Measurements from ENCODE around the gene IZUMO3.
"Not testable (repeated sequence)": the region's sequence is repeated elsewhere in the genome, so short reads cannot be mapped to it uniquely, and the experiment has no call there.

Gene IZUMO3

GRCh38 chr9:24545847-24546522 is at the start of gene IZUMO3:
IZUMO3 (minus strand) TSS chr9:24545897; CDS start chr9:24545649, 248 bp downstream.
- Mint-ChIP-seq H3K9me3 (peaks cover 71% of the 10 kb centered on the region), H3K4me1 (ENCODE audit: low read depth) (no peaks in the 10 kb centered on the region), H3K27me3 (ENCODE audit: low read depth) (no peaks in the 10 kb centered on the region), H3K36me3 (ENCODE audit: low read depth) (no peaks in the 10 kb centered on the region), H3K4me3 (no peak within 1 kb of the TSS), H3K27ac (no peak within 1 kb of the TSS)
- DNase-seq (ENCODE audit: low spot score) = no peak

- Mint-ChIP-seq H3K36me3 (ENCODE audit: low read depth) (no peaks in the 10 kb centered on the region), H3K4me3 (no peak overlapping the region), H3K9me3 (peaks cover 51% of the 10 kb centered on the region), H3K27me3 (ENCODE audit: low read depth) (no peaks in the 10 kb centered on the region), H3K27ac (no peak overlapping the region), H3K4me1 (ENCODE audit: low read depth) (no peaks in the 10 kb centered on the region)
- DNase-seq (ENCODE audit: low spot score) = no peak
Observed at GRCh38 chr9:24594234-24594850, 48.6 kb upstream of the IZUMO3 start.

- DNase-seq (ENCODE audit: low spot score) = no peak
- Mint-ChIP-seq H3K27ac (no peak overlapping the region), H3K4me3 (no peak overlapping the region), H3K4me1 (ENCODE audit: low read depth) (no peaks in the 10 kb centered on the region), H3K9me3 (peaks cover 36% of the 10 kb centered on the region), H3K36me3 (ENCODE audit: low read depth) (no peaks in the 10 kb centered on the region), H3K27me3 (ENCODE audit: low read depth) (no peaks in the 10 kb centered on the region)
Observed at GRCh38 chr9:24590432-24590831, 44.7 kb upstream of the IZUMO3 start.

GRCh38 chr9:24587883-24588282 is 42.2 kb upstream of the IZUMO3 start:
- no peaks in the 10 kb centered on the region for H3K27me3 Mint-ChIP-seq (ENCODE audit: low read depth)
- H3K9me3 Mint-ChIP-seq = peaks cover 34% of the 10 kb centered on the region
- no peak overlapping the region for H3K4me3 Mint-ChIP-seq
- H3K4me1 Mint-ChIP-seq (ENCODE audit: low read depth) = no peaks in the 10 kb centered on the region
- no peak for DNase-seq (ENCODE audit: low spot score)
- no peak overlapping the region for H3K27ac Mint-ChIP-seq
- no peaks in the 10 kb centered on the region for H3K36me3 Mint-ChIP-seq (ENCODE audit: low read depth)

GRCh38 chr9:24582146-24583126 is 36.7 kb upstream of the IZUMO3 start:
- H3K36me3 Mint-ChIP-seq (ENCODE audit: low read depth) = no peaks in the 10 kb centered on the region
- no peak overlapping the region for H3K4me3 Mint-ChIP-seq
- no peaks in the 10 kb centered on the region for H3K4me1 Mint-ChIP-seq (ENCODE audit: low read depth)
- H3K27me3 Mint-ChIP-seq (ENCODE audit: low read depth) = no peaks in the 10 kb centered on the region
- no peak for DNase-seq (ENCODE audit: low spot score)
- H3K9me3 Mint-ChIP-seq = peaks cover 43% of the 10 kb centered on the region
- no peak overlapping the region for H3K27ac Mint-ChIP-seq

- not testable (repeated sequence) for H3K27ac Mint-ChIP-seq; H3K27me3 Mint-ChIP-seq (ENCODE audit: low read depth); H3K4me3 Mint-ChIP-seq; DNase-seq (ENCODE audit: low spot score); H3K36me3 Mint-ChIP-seq (ENCODE audit: low read depth); H3K4me1 Mint-ChIP-seq (ENCODE audit: low read depth)
- H3K9me3 Mint-ChIP-seq = peaks cover 28% of the 10 kb centered on the region
Observed at GRCh38 chr9:24580005-24580404, 34.3 kb upstream of the IZUMO3 start.

- Mint-ChIP-seq H3K27ac (no peak overlapping the region), H3K27me3 (ENCODE audit: low read depth) (no peaks in the 10 kb centered on the region), H3K9me3 (peaks cover 31% of the 10 kb centered on the region), H3K36me3 (ENCODE audit: low read depth) (no peaks in the 10 kb centered on the region), H3K4me3 (no peak overlapping the region), H3K4me1 (ENCODE audit: low read depth) (no peaks in the 10 kb centered on the region)
- DNase-seq (ENCODE audit: low spot score) = no peak
Observed at GRCh38 chr9:24572406-24572805, 26.7 kb upstream of the IZUMO3 start.

GRCh38 chr9:24561957-24562356 is 16.3 kb upstream of the IZUMO3 start:
- no peaks in the 10 kb centered on the region for H3K36me3 Mint-ChIP-seq (ENCODE audit: low read depth)
- H3K4me3 Mint-ChIP-seq = no peak overlapping the region
- H3K4me1 Mint-ChIP-seq (ENCODE audit: low read depth) = no peaks in the 10 kb centered on the region
- H3K9me3 Mint-ChIP-seq = peaks cover 62% of the 10 kb centered on the region
- no peak overlapping the region for H3K27ac Mint-ChIP-seq
- H3K27me3 Mint-ChIP-seq (ENCODE audit: low read depth) = no peaks in the 10 kb centered on the region
- DNase-seq (ENCODE audit: low spot score) = no peak

GRCh38 chr9:24553183-24553552 is 7.5 kb upstream of the IZUMO3 start:
- no peak for DNase-seq (ENCODE audit: low spot score)
- H3K4me1 Mint-ChIP-seq (ENCODE audit: low read depth) = no peaks in the 10 kb centered on the region
- no peaks in the 10 kb centered on the region for H3K27me3 Mint-ChIP-seq (ENCODE audit: low read depth)
- H3K27ac Mint-ChIP-seq = no peak overlapping the region
- H3K4me3 Mint-ChIP-seq = no peak overlapping the region
- peaks cover 46% of the 10 kb centered on the region for H3K9me3 Mint-ChIP-seq
- H3K36me3 Mint-ChIP-seq (ENCODE audit: low read depth) = no peaks in the 10 kb centered on the region

GRCh38 chr9:24552526-24553182 is 7.0 kb upstream of the IZUMO3 start:
- no peak for DNase-seq (ENCODE audit: low spot score)
- no peak overlapping the region for H3K4me3 Mint-ChIP-seq
- H3K9me3 Mint-ChIP-seq = peaks cover 51% of the 10 kb centered on the region
- H3K27me3 Mint-ChIP-seq (ENCODE audit: low read depth) = no peaks in the 10 kb centered on the region
- no peaks in the 10 kb centered on the region for H3K36me3 Mint-ChIP-seq (ENCODE audit: low read depth)
- no peak overlapping the region for H3K27ac Mint-ChIP-seq
- no peaks in the 10 kb centered on the region for H3K4me1 Mint-ChIP-seq (ENCODE audit: low read depth)

GRCh38 chr9:24545285-24545684 is 412 bp downstream of the IZUMO3 start:
- no peak overlapping the region for H3K4me3 Mint-ChIP-seq
- H3K4me1 Mint-ChIP-seq (ENCODE audit: low read depth) = no peaks in the 10 kb centered on the region
- peaks cover 72% of the 10 kb centered on the region for H3K9me3 Mint-ChIP-seq
- DNase-seq (ENCODE audit: low spot score) = no peak
- no peak overlapping the region for H3K27ac Mint-ChIP-seq
- H3K36me3 Mint-ChIP-seq (ENCODE audit: low read depth) = no peaks in the 10 kb centered on the region
- H3K27me3 Mint-ChIP-seq (ENCODE audit: low read depth) = no peaks in the 10 kb centered on the region

GRCh38 chr9:24518545-24518944 is 27.2 kb downstream of the IZUMO3 start:
- no peaks in the 10 kb centered on the region for H3K4me1 Mint-ChIP-seq (ENCODE audit: low read depth)
- no peak overlapping the region for H3K27ac Mint-ChIP-seq
- peaks cover 46% of the 10 kb centered on the region for H3K9me3 Mint-ChIP-seq
- no peaks in the 10 kb centered on the region for H3K36me3 Mint-ChIP-seq (ENCODE audit: low read depth)
- no peak overlapping the region for H3K4me3 Mint-ChIP-seq
- no peaks in the 10 kb centered on the region for H3K27me3 Mint-ChIP-seq (ENCODE audit: low read depth)
- DNase-seq (ENCODE audit: low spot score) = no peak

- Mint-ChIP-seq H3K27ac (no peak overlapping the region), H3K27me3 (ENCODE audit: low read depth) (no peaks in the 10 kb centered on the region), H3K4me1 (ENCODE audit: low read depth) (no peaks in the 10 kb centered on the region), H3K9me3 (peaks cover 60% of the 10 kb centered on the region), H3K4me3 (no peak overlapping the region), H3K36me3 (ENCODE audit: low read depth) (no peaks in the 10 kb centered on the region)
- no peak for DNase-seq (ENCODE audit: low spot score)
Observed at GRCh38 chr9:24516463-24516862, 29.2 kb downstream of the IZUMO3 start.

- Mint-ChIP-seq H3K4me1 (ENCODE audit: low read depth) (no peaks in the 10 kb centered on the region), H3K36me3 (ENCODE audit: low read depth) (no peaks in the 10 kb centered on the region), H3K27me3 (ENCODE audit: low read depth) (no peaks in the 10 kb centered on the region), H3K27ac (no peak overlapping the region), H3K4me3 (no peak overlapping the region), H3K9me3 (peaks cover 44% of the 10 kb centered on the region)
- no peak for DNase-seq (ENCODE audit: low spot score)
Observed at GRCh38 chr9:24509850-24510249, 35.8 kb downstream of the IZUMO3 start.
